Subcutaneous adipose tissue (tissue), 4 donors: Measurements from ENCODE around the gene NAXD. TPM values are rescaled to one million over a fixed set of nuclear protein-coding genes. Genes with fewer than 3 reads are reported as not detected.

Experiments
- total RNA-seq, 4 donors: library from RNA; depleted of rRNA; stranded (reverse); fragments of >200 nt; gene quantifications; one replicate each; pipeline ENCODE4 v1.1.0, GENCODE V29; 2016
- TF ChIP-seq, protein P1 (sequence below): fragments of 450-650 bp; IDR thresholded peaks from one replicate; pipeline ENCODE4 v1.5.1; 2016; ENCODE audit warnings: low read depth, mild to moderate bottlenecking, control low read depth, antibody characterized with exemption, moderate library complexity

The NAXD gene
- total RNA-seq, 4 donors from 2014 or later, result 17.0 to 27.1 (median 20.4) TPM

DNA sequence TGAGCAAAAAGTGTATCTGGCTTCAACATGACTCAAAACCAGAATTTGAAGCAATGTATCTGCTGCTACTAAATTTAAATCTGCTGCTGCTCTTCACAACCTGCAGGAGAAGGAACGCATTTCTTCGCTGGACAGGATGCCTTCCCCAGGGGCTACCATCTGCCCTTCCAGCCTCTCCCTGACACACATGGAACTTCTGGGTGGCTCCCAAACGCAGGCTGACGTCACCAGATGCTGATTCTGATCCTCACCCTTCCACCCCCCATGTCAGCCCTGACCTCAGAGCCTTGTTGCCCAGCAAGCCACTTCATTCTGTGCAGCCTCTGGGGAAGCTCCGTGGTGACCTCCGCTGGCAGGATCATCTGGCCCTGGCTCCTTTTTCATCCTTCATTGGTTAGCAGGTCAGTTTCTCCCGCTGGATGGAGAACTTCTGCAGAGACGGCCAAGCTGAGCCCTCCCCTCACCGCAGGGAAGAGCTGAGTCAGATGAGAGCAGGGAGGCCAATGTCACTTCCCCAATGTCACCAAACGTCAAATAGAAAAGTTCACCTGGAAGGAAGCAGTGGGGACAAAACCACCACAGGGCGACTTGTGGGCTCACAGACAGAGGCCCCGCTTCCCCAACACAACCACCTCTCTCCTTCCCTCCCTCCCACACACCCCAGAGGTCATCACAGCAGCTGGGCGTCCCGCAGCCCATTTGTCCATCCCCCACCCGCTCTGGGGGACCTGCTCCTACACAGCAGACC lies 39.8 kb upstream of the NAXD start:
- TF ChIP-seq, protein P1, sequence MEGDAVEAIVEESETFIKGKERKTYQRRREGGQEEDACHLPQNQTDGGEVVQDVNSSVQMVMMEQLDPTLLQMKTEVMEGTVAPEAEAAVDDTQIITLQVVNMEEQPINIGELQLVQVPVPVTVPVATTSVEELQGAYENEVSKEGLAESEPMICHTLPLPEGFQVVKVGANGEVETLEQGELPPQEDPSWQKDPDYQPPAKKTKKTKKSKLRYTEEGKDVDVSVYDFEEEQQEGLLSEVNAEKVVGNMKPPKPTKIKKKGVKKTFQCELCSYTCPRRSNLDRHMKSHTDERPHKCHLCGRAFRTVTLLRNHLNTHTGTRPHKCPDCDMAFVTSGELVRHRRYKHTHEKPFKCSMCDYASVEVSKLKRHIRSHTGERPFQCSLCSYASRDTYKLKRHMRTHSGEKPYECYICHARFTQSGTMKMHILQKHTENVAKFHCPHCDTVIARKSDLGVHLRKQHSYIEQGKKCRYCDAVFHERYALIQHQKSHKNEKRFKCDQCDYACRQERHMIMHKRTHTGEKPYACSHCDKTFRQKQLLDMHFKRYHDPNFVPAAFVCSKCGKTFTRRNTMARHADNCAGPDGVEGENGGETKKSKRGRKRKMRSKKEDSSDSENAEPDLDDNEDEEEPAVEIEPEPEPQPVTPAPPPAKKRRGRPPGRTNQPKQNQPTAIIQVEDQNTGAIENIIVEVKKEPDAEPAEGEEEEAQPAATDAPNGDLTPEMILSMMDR, result no peak

DNA sequence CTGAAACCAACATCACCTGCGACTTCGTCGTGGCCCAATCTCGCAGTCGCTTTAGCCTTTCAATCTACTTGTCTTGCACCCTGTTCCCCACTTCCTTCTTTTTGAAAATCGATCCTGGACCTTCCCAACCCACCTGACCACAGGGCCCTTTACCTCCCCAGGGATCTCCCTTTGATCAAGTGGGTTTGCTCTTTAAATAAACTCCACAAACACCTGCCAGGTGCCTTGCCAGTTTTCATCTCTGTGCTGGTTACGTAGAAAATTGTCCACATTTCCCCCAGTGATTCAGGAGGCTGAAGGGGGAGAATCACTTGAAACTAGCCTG lies 39.3 kb upstream of the NAXD start:
- TF ChIP-seq, protein P1, result no peak

DNA sequence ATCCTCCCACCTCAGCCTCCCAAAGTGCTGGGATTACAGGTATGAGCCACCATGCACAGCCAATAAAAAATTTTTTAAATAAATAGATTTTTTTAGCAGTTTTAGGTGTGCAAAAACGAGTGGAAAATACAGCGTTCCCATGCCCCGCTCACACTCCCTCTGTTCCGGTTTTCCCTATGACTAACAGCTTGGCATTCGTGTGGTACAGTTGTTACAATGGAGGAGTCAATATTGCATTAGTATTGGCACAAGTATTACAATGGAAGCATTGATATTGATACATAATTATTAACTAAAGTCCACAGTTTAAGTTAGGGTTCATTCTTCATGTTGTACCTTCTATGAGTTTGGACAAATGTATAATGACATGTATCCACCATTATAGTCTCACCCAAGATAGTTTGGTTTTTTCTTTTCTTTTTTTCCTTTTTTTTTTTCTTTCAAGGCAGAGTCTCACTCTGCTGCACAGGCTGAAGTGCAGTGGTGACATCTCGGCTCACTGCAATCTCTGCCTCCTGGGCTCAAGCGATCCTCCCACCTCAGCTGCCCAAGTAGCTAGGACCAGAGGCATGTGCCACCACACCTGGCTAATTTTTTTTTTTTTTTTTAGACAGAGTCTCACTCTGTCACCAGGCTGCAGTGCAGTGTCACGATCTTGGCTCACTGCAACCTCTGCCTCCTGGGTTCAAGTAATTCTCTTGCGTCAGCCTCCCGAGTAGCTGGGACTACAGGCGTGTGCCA lies 38.4 kb upstream of the NAXD start:
- TF ChIP-seq, protein P1, result no peak

DNA sequence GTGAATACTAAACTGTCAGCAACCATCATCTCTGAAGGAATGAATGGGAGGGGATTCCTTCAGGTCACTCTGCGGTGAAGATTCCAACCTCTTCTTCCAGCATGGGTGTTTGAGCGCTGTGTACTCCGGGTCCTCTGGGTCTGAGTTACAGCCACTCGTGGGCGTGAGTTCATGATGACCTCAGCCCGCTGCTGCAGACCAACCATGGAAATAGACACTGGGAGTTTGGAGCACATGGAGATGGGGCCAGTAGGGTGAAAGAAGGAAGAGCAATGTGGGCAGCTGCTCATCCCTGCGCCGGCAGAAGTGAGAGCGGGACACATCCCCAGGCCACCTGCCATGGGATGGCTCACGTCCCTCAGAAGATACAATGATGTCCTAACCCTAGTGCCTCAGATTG lies 37.0 kb upstream of the NAXD start:
- TF ChIP-seq, protein P1, result no peak

DNA sequence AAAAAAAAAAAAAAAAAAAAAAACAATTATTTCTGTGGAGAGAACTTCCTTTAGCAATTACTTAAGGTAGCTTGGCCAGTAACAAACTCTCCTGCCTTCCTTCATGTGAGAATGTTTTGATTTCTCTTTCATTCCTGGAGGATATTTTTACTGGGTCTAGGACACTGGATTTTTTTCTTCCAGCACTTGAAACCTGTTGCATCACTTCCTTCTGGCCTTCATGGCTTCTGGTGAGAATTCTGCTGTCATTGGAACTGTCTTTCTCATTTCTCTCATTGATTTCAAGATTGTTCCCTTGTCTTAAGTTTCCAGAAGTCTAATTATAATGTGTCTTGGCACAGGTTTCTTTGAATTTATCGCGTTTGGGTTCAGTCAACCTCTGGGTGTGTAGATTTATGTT lies 34.5 kb upstream of the NAXD start:
- TF ChIP-seq, protein P1, result no peak

DNA sequence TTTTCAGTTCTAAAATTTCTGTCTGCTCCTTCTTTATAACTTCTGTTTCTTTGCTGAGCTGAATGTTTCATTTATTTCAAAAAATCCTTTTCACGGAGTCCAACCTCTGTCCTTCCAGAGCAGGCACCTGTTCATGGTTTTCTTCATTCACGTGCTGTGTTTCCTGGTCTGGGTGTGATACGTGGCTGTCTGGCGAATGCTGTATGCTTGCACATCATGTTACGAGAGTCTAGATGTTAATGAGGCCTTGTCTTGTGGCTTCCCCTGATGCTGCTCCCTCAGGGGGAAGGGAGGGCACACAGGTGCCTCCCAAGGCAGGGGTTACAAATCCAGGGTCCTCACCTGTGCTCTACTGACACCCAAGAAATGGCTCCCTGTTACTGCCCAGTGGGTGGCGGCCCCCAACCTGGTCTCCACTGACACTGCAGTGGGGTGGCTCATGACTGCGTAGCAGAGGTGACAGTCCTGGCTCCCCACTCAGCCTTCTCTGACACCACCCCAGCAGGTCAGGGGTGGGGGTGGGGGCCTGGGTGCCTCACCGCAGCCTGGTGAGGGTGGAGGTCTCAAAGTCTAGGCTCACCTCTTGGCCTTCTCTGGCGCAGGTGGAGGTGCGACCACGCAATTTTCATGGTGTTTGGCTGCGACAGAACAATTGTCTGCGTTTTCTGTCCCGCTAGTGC lies 33.7 kb upstream of the NAXD start:
- TF ChIP-seq, protein P1, result no peak

DNA sequence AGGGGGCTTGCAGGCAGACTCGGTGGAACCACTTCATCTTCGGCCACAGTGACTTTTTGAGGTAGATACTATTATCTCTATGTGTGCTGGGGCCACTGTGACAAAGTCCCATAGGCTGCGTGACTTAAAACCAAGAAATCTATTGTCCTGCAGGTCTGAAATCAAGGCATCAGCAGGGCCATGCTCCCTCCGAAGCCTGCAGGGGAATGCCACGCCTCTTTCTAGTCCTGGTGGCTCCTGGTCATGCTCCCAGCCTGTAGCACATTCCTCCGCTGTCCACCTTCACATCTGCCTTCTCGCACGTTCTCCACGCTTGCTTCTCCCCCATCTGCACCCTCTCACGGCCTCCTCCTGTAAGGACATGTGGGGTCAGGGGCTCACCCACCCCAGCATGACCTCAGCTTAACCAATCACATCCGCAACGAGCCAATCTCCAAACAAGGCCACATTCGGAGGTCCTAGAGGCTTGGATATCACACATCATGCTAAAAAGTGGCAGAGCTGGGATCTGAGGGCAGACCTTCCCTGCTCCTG lies 32.9 kb upstream of the NAXD start:
- TF ChIP-seq, protein P1, result no peak
